HG02870 (cell line): ENCODE data around the gene SEPHS2.
"Not testable (repeated sequence)": the region's sequence is repeated elsewhere in the genome, so short reads cannot be mapped to it uniquely, and the experiment has no call there.

ENCODE experiments used
- ATAC-seq: cut with Tn5 transposase; IDR thresholded peaks from one replicate; pipeline ENCODE4 v1.9.1; 2021; ENCODE audit warnings: mild to moderate bottlenecking, moderate library complexity; ENCODE audit not compliant: unreplicated experiment

Gene SEPHS2, protein sequence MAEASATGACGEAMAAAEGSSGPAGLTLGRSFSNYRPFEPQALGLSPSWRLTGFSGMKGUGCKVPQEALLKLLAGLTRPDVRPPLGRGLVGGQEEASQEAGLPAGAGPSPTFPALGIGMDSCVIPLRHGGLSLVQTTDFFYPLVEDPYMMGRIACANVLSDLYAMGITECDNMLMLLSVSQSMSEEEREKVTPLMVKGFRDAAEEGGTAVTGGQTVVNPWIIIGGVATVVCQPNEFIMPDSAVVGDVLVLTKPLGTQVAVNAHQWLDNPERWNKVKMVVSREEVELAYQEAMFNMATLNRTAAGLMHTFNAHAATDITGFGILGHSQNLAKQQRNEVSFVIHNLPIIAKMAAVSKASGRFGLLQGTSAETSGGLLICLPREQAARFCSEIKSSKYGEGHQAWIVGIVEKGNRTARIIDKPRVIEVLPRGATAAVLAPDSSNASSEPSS

DNA sequence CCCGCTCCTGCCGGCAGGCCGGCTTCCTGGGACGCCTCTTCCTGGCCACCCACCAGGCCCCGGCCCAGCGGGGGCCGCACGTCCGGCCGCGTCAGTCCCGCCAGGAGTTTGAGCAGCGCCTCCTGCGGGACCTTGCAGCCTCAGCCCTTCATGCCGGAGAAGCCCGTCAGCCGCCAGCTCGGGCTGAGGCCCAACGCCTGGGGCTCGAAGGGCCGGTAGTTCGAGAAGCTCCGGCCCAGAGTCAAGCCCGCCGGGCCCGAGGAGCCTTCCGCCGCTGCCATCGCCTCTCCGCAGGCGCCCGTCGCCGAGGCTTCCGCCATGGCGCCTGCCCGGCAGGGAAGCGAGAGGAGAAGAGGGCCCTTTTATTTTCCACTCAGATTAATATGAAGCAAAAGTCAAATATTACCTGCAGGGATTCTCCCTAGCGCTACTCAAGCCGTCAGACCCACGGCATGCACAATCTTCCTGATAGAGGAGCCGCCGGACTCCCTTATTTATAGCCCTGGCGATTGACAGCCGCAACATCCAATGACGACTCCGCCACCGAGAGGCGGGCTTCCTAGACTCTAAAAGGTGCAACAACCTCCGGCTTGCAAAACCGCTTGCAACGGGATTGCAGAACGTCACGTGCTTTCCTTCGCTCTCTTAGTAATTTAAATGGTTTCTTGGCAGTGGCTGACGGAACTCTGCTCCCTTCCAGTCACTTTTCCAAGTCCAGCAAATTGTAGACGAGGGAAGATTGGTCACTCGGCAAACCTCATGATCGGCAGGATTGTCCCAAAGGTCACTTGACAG lies at the start of gene SEPHS2:
Gene SEPHS2, minus strand, starts transcription at position 467 of the 795 bp plus-strand sequence. Its CDS starts 147 bp downstream, at position 320.
- ATAC-seq, result peak; percentile 90

DNA sequence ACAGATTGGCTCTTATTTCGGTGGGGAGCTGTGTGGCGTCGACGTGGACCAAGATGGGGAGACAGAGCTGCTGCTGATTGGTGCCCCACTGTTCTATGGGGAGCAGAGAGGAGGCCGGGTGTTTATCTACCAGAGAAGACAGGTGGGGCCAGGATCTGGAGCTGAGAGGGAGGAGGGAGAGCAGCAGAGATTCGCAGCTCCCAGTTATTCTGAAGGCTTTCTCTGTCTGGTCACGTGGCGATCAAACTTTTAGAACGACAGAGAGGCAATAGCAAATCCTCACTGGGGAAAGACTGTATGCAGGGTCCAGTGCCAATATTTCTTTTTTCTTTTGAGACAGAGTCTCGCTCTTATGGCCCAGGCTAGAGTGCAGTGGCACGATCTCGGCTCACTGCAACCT lies 49.0 kb upstream of the SEPHS2 start:
- ATAC-seq, result no peak

DNA sequence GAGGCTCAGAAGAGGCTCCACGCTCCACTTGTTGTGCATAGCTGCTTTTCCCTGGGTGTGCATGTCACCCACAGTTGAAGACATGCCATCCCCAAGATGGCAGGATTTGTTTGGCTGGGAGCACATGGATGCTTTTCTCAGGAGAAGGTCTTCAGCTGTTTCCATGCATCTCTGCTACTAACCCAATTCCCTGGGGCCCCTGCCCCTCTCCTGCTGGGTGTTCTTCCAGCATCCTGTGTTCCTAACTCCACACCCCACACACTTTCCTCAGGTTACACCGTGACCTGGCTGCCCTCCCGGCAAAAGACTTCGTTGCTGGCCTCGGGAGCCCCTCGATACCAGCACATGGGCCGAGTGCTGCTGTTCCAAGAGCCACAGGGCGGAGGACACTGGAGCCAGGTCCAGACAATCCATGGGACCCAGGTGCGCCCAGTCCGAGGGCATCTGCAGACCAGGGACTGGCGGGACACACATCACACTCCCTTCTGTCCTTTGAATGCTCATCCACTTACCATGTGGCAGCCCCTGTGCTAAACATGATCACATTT lies 48.3 kb upstream of the SEPHS2 start:
- ATAC-seq, result no peak

DNA sequence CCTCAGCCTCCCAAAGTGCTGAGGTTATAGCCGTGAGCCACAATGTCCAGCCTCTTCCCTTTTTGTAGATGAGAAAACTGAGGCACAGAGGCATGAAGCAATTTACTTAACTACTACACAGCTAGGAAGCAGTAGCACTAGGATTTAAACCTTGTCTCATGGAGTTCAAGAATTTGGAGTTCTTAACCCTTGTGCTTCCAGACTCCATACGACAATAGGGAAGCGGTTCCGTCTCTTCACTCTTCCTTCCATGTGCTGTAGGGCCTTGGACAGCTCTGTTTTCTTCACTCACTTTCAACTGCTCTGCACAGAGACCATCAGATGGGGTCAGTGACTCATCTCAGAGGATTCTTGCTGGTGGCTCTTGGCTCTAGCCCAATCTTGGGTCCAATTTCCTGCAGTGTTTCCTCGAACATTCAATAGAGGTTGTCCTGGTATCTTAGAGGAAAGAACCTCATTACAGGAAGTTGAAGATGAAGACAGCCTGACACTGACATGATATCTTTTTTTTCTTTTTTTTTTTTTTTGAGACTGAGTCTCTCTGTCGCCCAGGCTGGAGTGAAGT lies 46.2 kb upstream of the SEPHS2 start:
- no peak for ATAC-seq

DNA sequence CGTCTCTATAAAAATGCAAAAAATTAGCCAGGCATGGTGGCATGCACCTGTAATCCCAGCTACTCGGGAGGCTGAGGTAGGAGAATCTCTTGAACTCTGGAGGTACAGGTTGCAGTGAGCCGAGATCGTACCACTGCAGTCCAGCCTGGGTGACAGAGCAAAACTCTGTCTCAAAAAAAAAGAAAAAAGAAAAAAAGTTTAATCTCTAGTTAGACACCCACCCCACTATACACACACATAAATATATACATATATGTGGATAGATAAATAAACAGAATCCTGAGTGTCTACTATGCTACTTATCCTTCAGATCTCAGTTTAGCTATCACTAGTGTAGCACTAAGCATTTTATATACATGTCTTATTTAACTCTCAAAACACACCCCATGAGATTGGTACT lies 45.6 kb upstream of the SEPHS2 start:
- no peak for ATAC-seq

DNA sequence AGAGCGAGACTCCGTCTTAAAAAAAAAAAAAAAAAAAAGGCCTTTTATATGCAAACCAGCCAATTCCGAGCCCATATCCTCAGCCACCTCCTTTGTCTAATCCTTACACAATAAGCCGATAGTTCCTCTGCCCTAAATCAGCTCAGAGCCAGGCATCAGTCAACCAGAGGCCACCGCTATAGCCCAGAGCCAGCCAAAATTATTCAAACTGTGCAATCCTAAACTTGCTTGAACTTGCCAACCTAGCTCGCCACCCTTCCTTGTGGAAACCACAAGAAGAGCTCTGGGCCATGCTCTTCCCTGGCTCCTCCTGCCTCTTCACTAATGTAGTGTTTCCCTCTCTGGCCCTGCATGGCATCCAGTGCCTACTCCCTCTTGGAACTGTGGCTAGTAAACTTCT lies 44.5 kb upstream of the SEPHS2 start:
- no peak for ATAC-seq

DNA sequence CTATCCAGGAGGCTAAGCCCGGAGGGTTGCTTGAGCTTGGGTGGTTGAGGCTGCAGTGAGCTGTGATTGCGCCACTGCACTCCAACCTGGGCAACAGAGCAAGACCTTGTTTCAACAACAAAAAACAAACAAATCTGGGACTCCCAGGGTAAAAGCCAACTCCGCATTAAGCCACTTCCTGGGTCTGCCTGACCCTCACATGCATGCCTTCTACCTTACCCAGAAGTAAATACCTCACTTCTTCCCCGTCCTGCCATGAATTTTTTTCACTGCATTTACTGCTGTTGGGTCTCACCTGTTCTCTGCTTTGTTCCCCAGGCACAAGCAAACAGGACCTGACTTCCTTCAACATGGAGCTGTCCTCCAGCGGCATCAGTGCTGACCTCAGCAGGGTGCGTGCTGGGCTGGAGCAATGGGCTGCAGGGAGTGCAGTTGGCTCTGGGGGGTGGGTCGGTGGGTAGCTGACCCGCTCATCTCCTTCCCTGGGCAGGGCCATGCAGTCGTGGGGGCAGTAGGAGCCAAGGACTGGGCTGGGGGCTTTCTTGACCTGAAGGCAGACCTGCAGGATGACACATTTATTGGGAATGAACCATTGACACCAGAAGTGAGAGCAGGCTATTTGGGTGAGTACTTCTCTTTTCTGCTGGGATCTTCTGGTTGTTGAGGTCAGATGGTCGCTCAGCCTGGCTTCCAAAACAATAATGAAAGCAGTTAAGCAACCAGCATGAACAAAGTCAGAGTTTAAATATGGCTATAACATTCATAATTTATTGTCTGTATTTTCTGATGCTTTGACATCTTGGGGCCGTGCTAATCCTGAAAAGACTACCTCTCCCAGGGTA lies 43.3 kb upstream of the SEPHS2 start:
- ATAC-seq, result no peak

DNA sequence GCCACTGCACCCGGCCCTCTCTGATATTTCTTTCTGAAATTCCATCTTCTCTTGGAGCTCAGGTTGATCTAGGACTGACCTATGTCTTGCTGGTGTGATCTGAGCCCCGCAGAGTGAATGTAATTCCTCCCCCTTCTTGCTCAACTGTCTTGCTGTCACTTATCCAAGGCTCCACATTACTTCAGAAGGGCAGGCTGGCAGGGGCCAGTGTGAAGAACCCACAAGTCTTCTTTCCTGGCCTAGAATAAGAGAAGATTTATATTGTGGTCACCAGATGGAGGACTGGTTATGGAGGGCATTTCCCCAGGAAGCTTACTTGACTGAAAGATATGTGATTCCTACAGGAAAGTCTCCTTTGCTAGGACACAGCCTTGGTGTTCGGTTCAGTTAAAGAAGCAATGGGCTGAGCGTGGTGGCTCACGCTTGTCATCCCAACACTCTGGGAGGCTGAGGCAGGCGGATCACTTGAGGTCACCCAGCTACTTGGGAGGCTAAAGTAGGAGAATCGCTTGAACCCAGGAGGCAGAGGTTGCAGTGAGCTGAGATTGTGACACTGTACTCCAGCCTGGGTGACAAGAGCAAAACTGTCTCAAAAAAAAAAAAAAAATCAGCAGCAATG lies 40.3 kb upstream of the SEPHS2 start:
- ATAC-seq, result no peak

DNA sequence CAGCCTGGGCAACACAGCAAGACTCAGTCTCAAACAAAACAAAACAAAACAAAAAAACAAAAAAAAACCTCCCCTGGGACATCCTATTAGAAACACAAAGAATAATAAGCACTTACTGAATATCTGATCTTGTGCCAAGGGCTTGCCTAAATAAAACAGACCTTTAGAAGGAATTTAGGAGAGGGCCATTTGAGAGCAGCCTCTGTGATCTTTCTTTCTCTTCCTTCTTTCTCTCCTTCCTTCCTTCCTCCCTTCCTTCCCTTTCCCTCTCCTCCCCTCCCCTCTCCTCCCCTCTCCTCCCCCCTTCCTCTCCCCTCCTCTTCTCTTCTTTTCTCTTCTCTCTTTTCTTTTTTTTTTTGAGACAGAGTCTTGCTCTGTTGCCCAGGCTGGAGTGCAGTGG lies 39.2 kb upstream of the SEPHS2 start:
- ATAC-seq, result no peak

DNA sequence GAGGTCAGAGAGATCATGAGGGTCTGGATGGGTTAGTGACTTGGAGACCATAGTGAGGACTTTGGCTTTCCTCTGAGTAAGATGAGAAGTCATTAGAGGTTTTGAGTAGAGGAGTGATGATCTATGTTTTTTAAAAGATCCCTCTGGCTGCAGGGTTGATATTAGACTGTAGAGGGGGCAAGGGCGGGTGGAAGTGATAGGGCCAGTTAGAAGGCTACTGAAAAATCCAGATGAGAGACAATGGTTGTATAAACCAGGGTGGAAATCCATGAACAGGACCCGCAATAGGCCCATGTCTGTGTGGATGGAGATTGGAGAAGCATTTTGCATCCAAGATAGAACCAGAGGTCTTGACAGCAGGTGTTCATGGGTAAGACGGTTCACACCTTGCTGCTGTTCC lies 36.7 kb upstream of the SEPHS2 start:
- ATAC-seq, result no peak

DNA sequence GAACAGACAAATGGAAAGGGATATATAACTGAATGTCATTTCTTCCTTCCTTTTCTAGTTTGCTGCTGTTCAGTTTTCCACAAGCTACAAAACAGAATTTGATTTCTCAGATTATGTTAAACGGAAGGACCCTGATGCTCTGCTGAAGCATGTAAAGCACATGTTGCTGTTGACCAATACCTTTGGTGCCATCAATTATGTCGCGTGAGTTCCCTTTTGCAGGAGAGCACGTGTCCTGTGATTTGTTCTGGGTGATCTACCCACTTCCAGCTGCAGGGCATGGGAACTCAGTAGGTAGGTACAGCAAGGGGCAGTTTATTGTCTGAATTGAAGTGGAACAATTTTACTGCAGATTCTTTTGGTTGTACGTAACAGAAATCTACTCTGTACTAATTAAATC lies 35.7 kb upstream of the SEPHS2 start:
- ATAC-seq, result no peak

DNA sequence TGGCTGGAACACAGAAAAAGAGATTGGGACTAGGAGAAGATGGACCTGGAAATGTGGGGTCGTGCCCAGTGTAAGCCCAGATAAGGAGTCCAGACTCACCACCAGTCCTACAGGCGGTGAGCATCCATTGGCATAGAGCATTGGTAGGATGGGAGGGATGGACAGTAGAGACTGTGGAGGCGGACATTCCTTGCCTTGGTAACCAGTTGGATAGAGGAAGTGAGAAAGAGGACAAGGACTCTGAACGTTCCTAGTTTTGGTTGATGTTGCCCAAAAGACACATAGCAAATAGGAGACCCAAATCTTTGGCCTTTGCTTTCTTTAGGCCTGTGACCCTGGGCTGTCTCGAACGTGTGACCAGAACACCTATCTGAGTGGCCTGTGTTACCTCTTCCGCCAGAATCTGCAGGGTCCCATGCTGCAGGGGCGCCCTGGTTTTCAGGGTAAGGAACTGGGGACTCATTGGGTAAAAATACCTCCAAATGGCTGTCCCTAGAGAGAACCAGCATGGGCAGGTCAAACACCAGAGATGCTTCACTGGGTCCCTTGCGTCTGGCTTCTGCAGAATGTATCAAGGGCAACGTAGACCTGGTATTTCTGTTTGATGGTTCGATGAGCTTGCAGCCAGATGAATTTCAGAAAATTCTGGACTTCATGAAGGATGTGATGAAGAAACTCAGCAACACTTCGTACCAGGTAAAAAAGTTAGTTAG lies 33.2 kb upstream of the SEPHS2 start:
- ATAC-seq, result no peak

DNA sequence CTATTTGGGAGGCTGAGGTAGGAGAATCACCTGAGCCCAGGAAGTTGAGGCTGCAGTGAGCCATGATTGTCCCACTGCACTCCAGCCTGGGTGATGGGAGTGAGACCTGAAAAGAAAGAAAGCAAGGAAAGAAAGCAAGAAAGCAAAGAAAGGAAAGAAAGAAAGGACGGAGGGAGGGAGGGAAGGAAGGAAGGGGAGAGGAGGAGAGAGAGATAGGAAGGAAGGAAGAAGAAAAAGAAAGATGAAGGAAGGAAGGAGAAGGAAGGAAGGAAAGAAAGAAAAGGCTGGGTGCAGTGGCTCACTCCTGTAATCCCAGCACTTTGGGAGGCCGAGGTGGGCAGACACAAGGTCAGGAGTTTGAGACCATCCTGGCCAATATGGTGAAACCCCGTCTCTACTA lies 32.1 kb upstream of the SEPHS2 start:
- ATAC-seq, result not testable (repeated sequence)

DNA sequence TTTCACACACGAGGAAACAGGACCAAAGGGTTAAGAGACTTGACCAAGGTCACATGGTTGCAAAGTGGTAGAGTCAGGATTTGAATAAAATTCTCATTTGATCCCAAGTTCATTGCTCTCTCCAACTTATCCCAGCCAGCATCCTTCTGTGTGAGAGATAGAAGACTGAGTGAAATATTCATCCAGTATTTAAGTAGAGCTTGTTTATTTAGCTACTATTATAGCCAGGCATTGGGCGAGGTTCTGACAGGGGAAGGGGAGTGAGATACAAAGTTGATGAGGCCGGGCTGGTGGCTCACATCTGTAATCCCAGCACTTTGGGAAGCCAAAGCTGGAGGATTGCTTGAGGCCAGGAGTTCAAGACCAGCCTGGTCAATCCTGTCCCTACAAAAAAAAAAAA lies 31.3 kb upstream of the SEPHS2 start:
- no peak for ATAC-seq

DNA sequence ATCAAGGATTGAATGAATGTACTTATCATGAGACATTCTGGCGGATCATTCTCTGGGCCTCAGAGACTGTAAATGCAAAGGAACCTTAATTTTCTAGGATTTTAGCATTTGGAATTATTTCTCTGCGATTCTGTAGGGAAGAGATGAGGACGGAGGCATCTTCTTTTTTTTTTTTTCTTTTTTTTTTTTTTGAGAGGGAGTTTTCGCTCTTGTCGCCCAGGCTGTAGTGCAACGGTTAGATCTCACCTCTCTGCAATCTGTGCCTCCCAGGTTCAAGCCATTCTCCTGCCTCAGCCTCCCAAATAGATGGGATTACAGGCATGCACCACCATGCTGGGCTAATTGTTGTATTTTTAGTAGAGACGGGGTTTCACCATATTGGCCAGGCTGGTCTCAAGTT lies 29.0 kb upstream of the SEPHS2 start:
- ATAC-seq, result no peak

DNA sequence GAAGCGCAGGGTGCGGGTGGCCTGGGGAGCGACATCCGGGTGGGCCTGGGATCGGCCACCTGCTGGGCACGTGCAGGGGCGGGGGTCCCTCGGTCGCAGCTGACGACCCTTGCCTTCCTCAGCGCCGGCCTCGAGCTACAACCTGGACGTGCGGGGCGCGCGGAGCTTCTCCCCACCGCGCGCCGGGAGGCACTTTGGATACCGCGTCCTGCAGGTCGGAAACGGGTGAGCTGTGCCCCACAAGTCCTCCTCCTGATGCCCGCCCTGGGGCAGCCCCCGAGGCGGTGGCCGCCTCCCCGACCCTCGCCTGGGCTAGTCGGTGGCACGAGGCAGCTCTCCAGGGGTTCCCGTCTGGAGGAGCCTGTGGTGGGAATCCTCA lies 28.4 kb upstream of the SEPHS2 start:
- no peak for ATAC-seq

DNA sequence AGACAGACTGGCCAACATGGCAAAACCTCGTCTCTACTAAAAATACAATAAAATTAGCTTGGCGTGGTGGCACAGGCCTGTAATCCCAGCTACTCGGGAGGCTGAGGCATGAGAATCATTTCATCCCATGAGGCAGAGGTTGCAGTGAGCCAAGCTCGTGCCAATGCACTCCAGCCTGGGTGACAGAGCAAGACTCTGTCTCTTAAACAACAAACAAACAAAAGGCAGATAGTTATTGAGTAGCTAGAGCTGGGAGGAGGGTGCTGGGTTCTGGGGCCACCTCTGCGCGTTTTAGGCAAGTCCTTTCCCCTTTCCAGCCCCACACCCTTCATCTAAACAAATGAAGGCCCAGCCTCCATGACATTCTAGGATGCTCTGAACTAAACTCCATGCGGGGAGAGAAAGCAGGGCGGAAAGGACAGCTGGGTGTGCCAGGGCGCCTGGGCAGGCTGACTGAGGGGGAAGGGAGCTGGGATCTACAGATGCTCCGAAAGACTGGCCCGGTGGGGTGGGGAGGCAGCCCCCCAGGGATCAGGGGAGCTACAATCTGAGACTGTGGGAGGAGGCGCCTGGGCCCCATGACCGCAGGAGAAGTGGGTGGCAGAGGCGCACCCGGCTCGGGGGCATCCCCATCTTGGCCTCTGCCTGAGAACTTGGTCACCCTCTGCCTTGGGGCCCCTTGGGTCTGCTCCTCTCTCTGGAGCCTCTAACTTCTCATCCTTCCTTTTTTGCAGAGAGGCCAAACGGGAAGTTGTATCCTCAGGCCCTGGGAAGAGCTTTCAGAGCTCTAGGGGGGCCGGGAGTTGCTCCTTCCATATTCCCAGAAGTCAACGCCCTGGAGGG lies 27.8 kb upstream of the SEPHS2 start:
- no peak for ATAC-seq

DNA sequence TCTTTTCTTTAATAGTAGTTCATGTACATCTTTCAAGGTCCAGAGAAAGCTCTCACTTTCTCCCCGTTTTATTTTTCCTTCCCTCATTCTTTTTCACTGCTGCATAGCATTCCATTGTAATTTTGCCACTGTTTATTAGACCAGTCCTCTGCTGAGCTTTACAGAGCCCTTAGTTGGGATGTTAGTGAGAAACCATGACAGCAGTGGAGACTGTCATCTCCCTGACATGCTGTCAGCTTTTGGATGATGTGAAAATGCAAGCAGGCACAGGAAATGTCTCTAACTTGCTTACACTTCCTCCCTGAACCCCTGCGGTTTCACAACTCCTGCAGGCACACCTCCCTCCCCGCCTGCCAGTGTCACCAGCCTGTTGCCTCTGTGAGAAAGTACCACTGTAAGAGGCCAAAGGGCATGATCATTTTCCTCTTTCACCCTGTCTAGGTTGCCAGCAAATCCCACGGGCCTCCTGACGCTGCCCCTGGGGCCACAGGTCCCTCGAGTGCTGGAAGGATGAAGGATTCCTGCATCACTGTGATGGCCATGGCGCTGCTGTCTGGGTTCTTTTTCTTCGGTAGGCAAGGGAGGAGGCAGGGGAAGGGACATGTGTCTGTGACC lies 26.8 kb upstream of the SEPHS2 start, which contains the start of gene ITGAL:
Gene ITGAL, plus strand, starts transcription at position 415 of the 615 bp plus-strand sequence. Its CDS starts 96 bp downstream, at position 511.
- ATAC-seq, result no peak
